ENCODE results near the gene ANGPTL8. TPM values are rescaled to one million over a fixed set of nuclear protein-coding genes. Genes with fewer than 3 reads are reported as not detected.

The ANGPTL8 gene
- total and polyA plus RNA-seq, 2 of the 4 experiments (the other 2 are of a cell fraction) = not detected

- no peak overlapping the region for H2AK5ac ChIP-seq (ENCODE audit: low read depth, low read length)
- no peak overlapping the region for H2BK5ac ChIP-seq (ENCODE audit: low read depth, low read length, poor library complexity, severe bottlenecking)
- ChIA-PET CTCF (interaction anchor here (0.6 to 1.1 kb wide), 2 partner anchors 13 to 184 kb away, joined by 3 to 6 read pairs; no protein-coding TSS in a partner anchor), POLR2A (ENCODE audit: unreplicated experiment) (interaction anchor here (0.5 kb wide), 1 partner anchor 170 kb away, joined by 9 read pairs; no protein-coding TSS in a partner anchor)
- no peak overlapping the region for H2AFZ ChIP-seq (replicated peaks; ENCODE audit: low read length, poor library complexity)
- no peak overlapping the region for H3K9ac ChIP-seq (ENCODE audit: low read depth, low read length)
- H3K27ac ChIP-seq (ENCODE audit: insufficient read depth, low read length) = peak overlapping the region; percentile 23; the same call in 1 of the 2 replicates
- no peak overlapping the region for H2BK15ac ChIP-seq (ENCODE audit: low read depth, low read length)
- no peak overlapping the region for H3K4me3 ChIP-seq (ENCODE audit: insufficient read depth, low read depth, low read length)
- peak overlapping the region; percentile 37; the same call in 1 of the 2 replicates for H3K4me2 ChIP-seq (ENCODE audit: low read depth, low read length)
- H3K14ac ChIP-seq (replicated peaks; ENCODE audit: low read depth, low read length) = no peak overlapping the region
- H3K9me1 ChIP-seq (ENCODE audit: insufficient read depth, low read length) = no peaks in the 10 kb centered on the region
- ATAC-seq (ENCODE audit: low read depth) (peak; percentile 83), DNase-seq (peak; percentile 33)
- H2AK9ac ChIP-seq (replicated peaks; ENCODE audit: low read depth, low read length, poor library complexity) = peak overlapping the region; percentile 9
- intact Hi-C loops (cut with micrococcal nuclease) (no loop called here), in situ Hi-C loops (cut with MboI; ENCODE audit: low sequenced_read_pairs) (no loop called here), dilution Hi-C loops (cut with HindIII; ENCODE audit: low sequenced_read_pairs, unreplicated experiment) (no loop called here)
- BruUV-seq (replicated peaks) = no TSS peak
- H4K91ac ChIP-seq (ENCODE audit: insufficient read depth, low read depth, low read length) = no peak overlapping the region
- H3K9me3 ChIP-seq (ENCODE audit: control insufficient read depth, insufficient read depth, low read length) = no peaks in the 10 kb centered on the region
- no peak overlapping the region; the same call in 1 of the 2 replicates for H2BK120ac ChIP-seq (ENCODE audit: low read depth, low read length)
- 24% methylated on average over 4 of the region's 7 CpGs; no CpG with 5 or more reads in 1 of the 2 experiments for WGBS, 2 experiments (ENCODE audit: extremely low coverage in 2 of 2, insufficient read length in 1 of 2)
- H4K20me1 ChIP-seq (ENCODE audit: insufficient read depth, low read length) = no peaks in the 10 kb centered on the region; the same call in 1 of the 2 replicates
- peaks cover 2% of the 10 kb centered on the region; the same call in 1 of the 2 replicates for H3K4me1 ChIP-seq (ENCODE audit: control insufficient read depth, insufficient read depth, low read length)
- H3K36me3 ChIP-seq (ENCODE audit: control insufficient read depth, insufficient read depth, low read length) = peaks cover 13% of the 10 kb centered on the region
- TF ChIP-seq BHLHE40 (IDR thresholded peaks at IDR 0.05; ENCODE audit: low read depth, low read length) (no peak), MAZ (IDR thresholded peaks at IDR 0.05; ENCODE audit: borderline replicate concordance, low read depth, low read length) (no peak), RAD21 (IDR thresholded peaks at IDR 0.05; ENCODE audit: low read length) (no peak), MXI1 (IDR thresholded peaks at IDR 0.05; ENCODE audit: borderline replicate concordance, low read depth, low read length) (no peak), NFE2L2 (IDR thresholded peaks at IDR 0.05; ENCODE audit: low read depth, low read length) (no peak), POLR2A (IDR thresholded peaks at IDR 0.05; ENCODE audit: low read depth, low read length) (no peak), CTCF (conservative IDR thresholded peaks at IDR 0.05; ENCODE audit: low read depth, low read length) (no peak), ELK1 (IDR thresholded peaks at IDR 0.05; ENCODE audit: borderline replicate concordance, low read depth, low read length) (no peak), RCOR1 (IDR thresholded peaks at IDR 0.05; ENCODE audit: insufficient replicate concordance, low read length) (no peak), CEBPB (IDR thresholded peaks at IDR 0.05; ENCODE audit: low read depth, low read length) (no peak), CHD1 (IDR thresholded peaks at IDR 0.05; ENCODE audit: low read depth, low read length) (no peak), FOS (IDR thresholded peaks at IDR 0.05; ENCODE audit: low read depth, low read length) (no peak), SMC3 (IDR thresholded peaks at IDR 0.05; ENCODE audit: low read depth, low read length) (no peak)
- H3K4ac ChIP-seq (ENCODE audit: low read depth, low read length) = no peak overlapping the region
- H4K8ac ChIP-seq (ENCODE audit: low read depth in 2 of 2, low read length in 2 of 2) = peak overlapping the region in 1 of 2 experiments; percentile 63; a peak in 1 of 4 replicates
- no peak overlapping the region for H3K56ac ChIP-seq (ENCODE audit: extremely low read depth, insufficient read depth, low read length)
- H3K23ac ChIP-seq (ENCODE audit: low read depth, low read length) = no peak overlapping the region
- H4K5ac ChIP-seq (ENCODE audit: low read depth, low read length) = no peak overlapping the region
- H3K27me3 ChIP-seq (ENCODE audit: control insufficient read depth, insufficient read depth, low read length) = no peaks in the 10 kb centered on the region
- peaks cover 6 to 8% of the 10 kb centered on the region in 2 experiments; a peak in 2 of 4 replicates for H3K79me1 ChIP-seq (ENCODE audit: low read depth in 1 of 2, low read length in 2 of 2)
- no peak overlapping the region for H3K18ac ChIP-seq (ENCODE audit: low read depth, low read length)
- no peak overlapping the region for H2BK20ac ChIP-seq (ENCODE audit: low read depth, low read length)
Measured at GRCh38 chr19:11256189-11256588, 16.8 kb downstream of the ANGPTL8 start.

All from IMR-90 (cell line).